ENCODE measurements around the gene TMEM168.

GRCh38 chr7:112802406-112802805 is 12.2 kb upstream of the TMEM168 start:
- TF ChIP-seq CTCF (tag by site-specific recombination; IDR thresholded peaks at IDR 0.05) (no peak), ZBTB20 (tag by site-specific recombination; IDR thresholded peaks at IDR 0.05) (no peak), ZNF510 (tag by site-specific recombination; IDR thresholded peaks at IDR 0.05; ENCODE audit: insufficient replicate concordance) (no peak)
